A549 treated with DMSO at 1 μM for 4 hours (cell line): Measurements from ENCODE around the gene SAP30. TPM values are rescaled to one million over a fixed set of nuclear protein-coding genes. Genes with fewer than 3 reads are reported as not detected.

Experiments
- total RNA-seq: library from RNA; stranded (reverse); fragments of 200-300 nt; extraction: Qiagen RNA extraction; gene quantifications from 5 replicates; pipeline ENCODE4 v1.2.3, GENCODE V29; 2022; ENCODE audit warnings: low read depth

Gene SAP30
- 18.2 to 22.3 TPM (median 19.4 TPM) in 5 replicates for total RNA-seq

GRCh38 chr4:173370477-173371291, at the start of gene SAP30:
Gene SAP30 (plus strand): TSS chr4:173370954. CDS start chr4:173371183, 229 bp downstream.

GRCh38 chr4:173334085-173334890, 36.5 kb upstream of the SAP30 start, which contains the start of gene HMGB2:
Gene HMGB2 (minus strand): TSS chr4:173334358. CDS start chr4:173333649, 709 bp downstream.

GRCh38 chr4:173398779-173399415, 28.1 kb downstream of the SAP30 start, which contains the start of gene SCRG1:
Gene SCRG1 (minus strand): TSS chr4:173399116. CDS start chr4:173391414, 7,702 bp downstream.

Other genes starting within 250 kb of the SAP30 start
- 25.4 to 32.7 TPM (median 29.5 TPM) in 5 replicates for gene GALNT7, start 202.1 kb upstream of the SAP30 start, total RNA-seq
- gene HMGB2, start 36.6 kb upstream of the SAP30 start, total RNA-seq: 107 to 136 TPM (median 127 TPM) in 5 replicates
- gene SCRG1, start 28.2 kb downstream of the SAP30 start, total RNA-seq: not detected in 5 replicates
- 0.35 to 0.54 TPM (median 0.43 TPM) in 5 replicates for gene HAND2, start 159.3 kb downstream of the SAP30 start, total RNA-seq